Hepatocyte (in vitro differentiated cells): ENCODE measurements around the gene AMZ2. TPM values are rescaled to one million over a fixed set of nuclear protein-coding genes. Genes with fewer than 3 reads are reported as not detected.

Experiments used
- DNase-seq: peaks from one replicate; pipeline ENCODE4 v3.0.0-alpha.2; 2016; ENCODE audit warnings: low spot score
- H2AFZ ChIP-seq: fragments of 200-600 bp; sonication (generic); 2 replicates; pipeline ENCODE4 v1.6.0; 2016; ENCODE audit warnings: antibody characterized with exemption, mild to moderate bottlenecking
- H3K27ac ChIP-seq: fragments of 200-600 bp; sonication (generic); 2 replicates; pipeline ENCODE4 v1.5.1; 2016; ENCODE audit warnings: mild to moderate bottlenecking
- H3K27me3 ChIP-seq: fragments of 200-600 bp; sonication (generic); 2 replicates; pipeline ENCODE4 v1.6.1; 2016
- H3K36me3 ChIP-seq: fragments of 200-600 bp; sonication (generic); replicated peaks from 2 replicates; pipeline ENCODE4 v1.5.1; 2016; ENCODE audit warnings: low read depth; ENCODE audit not compliant: insufficient read depth
- H3K4me1 ChIP-seq: fragments of 200-600 bp; sonication (generic); 2 replicates; pipeline ENCODE4 v1.5.1; 2016; ENCODE audit warnings: mild to moderate bottlenecking, moderate library complexity; ENCODE audit not compliant: insufficient read depth
- H3K4me2 ChIP-seq: fragments of 200-600 bp; sonication (generic); 2 replicates; pipeline ENCODE4 v1.6.0; 2016
- H3K4me3 ChIP-seq: fragments of 200-600 bp; sonication (generic); 2 replicates; pipeline ENCODE4 v1.5.1; 2016; ENCODE audit warnings: mild to moderate bottlenecking
- H3K79me2 ChIP-seq: fragments of 200-600 bp; sonication (generic); 2 replicates; pipeline ENCODE4 v1.6.0; 2017; ENCODE audit warnings: mild to moderate bottlenecking
- H3K9me2 ChIP-seq: fragments of 200-600 bp; sonication (generic); replicated peaks from 2 replicates; pipeline ENCODE4 v1.6.0; 2017; ENCODE audit warnings: mild to moderate bottlenecking; ENCODE audit not compliant: insufficient read depth
- H3K9me3 ChIP-seq: fragments of 200-600 bp; sonication (generic); 2 replicates; pipeline ENCODE4 v1.5.1; 2016; ENCODE audit warnings: low read depth, mild to moderate bottlenecking
- H4K20me1 ChIP-seq: fragments of 200-600 bp; sonication (generic); 2 replicates; pipeline ENCODE4 v1.6.0; 2016; ENCODE audit warnings: mild to moderate bottlenecking; ENCODE audit not compliant: insufficient read depth, poor library complexity, severe bottlenecking
- CTCF ChIP-seq: fragments of 200-600 bp; sonication (generic); IDR thresholded peaks from 2 replicates; pipeline ENCODE4 v1.5.1; 2016; ENCODE audit warnings: antibody characterized with exemption, mild to moderate bottlenecking; ENCODE audit not compliant: poor library complexity
- EZH2 ChIP-seq: fragments of 200-600 bp; sonication (generic); IDR thresholded peaks from 2 replicates; pipeline ENCODE4 v1.6.1; 2016; ENCODE audit warnings: antibody characterized with exemption, mild to moderate bottlenecking, borderline replicate concordance
- EZH2phosphoT487 ChIP-seq: fragments of 200-600 bp; sonication (generic); IDR thresholded peaks from one replicate; pipeline ENCODE4 v1.6.1; 2018; ENCODE audit warnings: antibody characterized with exemption, mild to moderate bottlenecking, low read depth, moderate library complexity; ENCODE audit not compliant: unreplicated experiment, severe bottlenecking
- WGBS: methylation state at CpG from one replicate; pipeline ENCODE4 v1.1.6; 2016; ENCODE audit warnings: low lambda C conversion rate; ENCODE audit errors: missing lambda C conversion rate; 5-methylcytosine and 5-hydroxymethylcytosine counted together
- polyA plus RNA-seq: library from polyadenylated mRNA; unstranded; fragments of >200 nt; fragmentation: Nextera tagmentation; extraction: Ambion mirVana; gene quantifications from 2 replicates; pipeline ENCODE4 v1.2.1, GENCODE V29; 2016
- total RNA-seq: library from RNA; depleted of rRNA; stranded (reverse); fragments of >200 nt; gene quantifications from 2 replicates; pipeline ENCODE4 v1.2.3, GENCODE V29; 2014

Gene AMZ2
- total and polyA plus RNA-seq, 2 experiments from 2014 or later: 51.6 to 58.8 TPM

- H4K20me1 ChIP-seq: no peaks in the 10 kb centered on the region
- H3K4me3 ChIP-seq: no peak overlapping the region
- 75% methylated on average over 7 of the region's 7 CpGs for WGBS
- TF ChIP-seq EZH2phosphoT487 (no peak), EZH2 (no peak), CTCF (no peak)
- H3K27me3 ChIP-seq: peaks cover 55% of the 10 kb centered on the region
- H3K4me1 ChIP-seq: peaks cover 11% of the 10 kb centered on the region
- no peak overlapping the region for H2AFZ ChIP-seq
- no peak overlapping the region for H3K27ac ChIP-seq
- no peak for DNase-seq
- H3K9me2 ChIP-seq: no peaks in the 10 kb centered on the region
- H3K9me3 ChIP-seq: no peaks in the 10 kb centered on the region
- H3K79me2 ChIP-seq: no peaks in the 10 kb centered on the region
- H3K36me3 ChIP-seq: no peaks in the 10 kb centered on the region
- no peak overlapping the region for H3K4me2 ChIP-seq
Measured at GRCh38 chr17:68295086-68295485, 47.2 kb downstream of the AMZ2 start.

GRCh38 chr17:68296217-68297191 is 48.7 kb downstream of the AMZ2 start:
- 67% methylated on average over 18 of the region's 18 CpGs for WGBS
- no peak overlapping the region for H3K27ac ChIP-seq

GRCh38 chr17:68297195-68297594 is 49.4 kb downstream of the AMZ2 start:
- 84% methylated on average over 4 of the region's 4 CpGs for WGBS
- H3K36me3 ChIP-seq: no peaks in the 10 kb centered on the region
- no peaks in the 10 kb centered on the region for H4K20me1 ChIP-seq
- peaks cover 38% of the 10 kb centered on the region for H3K27me3 ChIP-seq
- TF ChIP-seq CTCF (no peak), EZH2phosphoT487 (no peak), EZH2 (no peak)
- H3K4me3 ChIP-seq: no peak overlapping the region
- peaks cover 2% of the 10 kb centered on the region for H3K4me1 ChIP-seq
- H3K9me3 ChIP-seq: no peaks in the 10 kb centered on the region
- no peak overlapping the region for H2AFZ ChIP-seq
- no peaks in the 10 kb centered on the region for H3K9me2 ChIP-seq
- H3K27ac ChIP-seq: no peak overlapping the region
- no peak overlapping the region for H3K4me2 ChIP-seq
- no peak for DNase-seq
- no peaks in the 10 kb centered on the region for H3K79me2 ChIP-seq

More at GRCh38 chr17:68296217-68297191, 48.7 kb downstream of the AMZ2 start:
- H3K4me1 ChIP-seq: peaks cover 4% of the 10 kb centered on the region
- no peaks in the 10 kb centered on the region for H3K9me3 ChIP-seq
- no peaks in the 10 kb centered on the region for H3K79me2 ChIP-seq
- no peaks in the 10 kb centered on the region for H3K9me2 ChIP-seq
- H3K4me3 ChIP-seq: no peak overlapping the region
- no peaks in the 10 kb centered on the region for H4K20me1 ChIP-seq
- no peak for TF ChIP-seq EZH2phosphoT487
- TF ChIP-seq EZH2: no peak
- no peak for TF ChIP-seq CTCF
- H3K27me3 ChIP-seq: peaks cover 45% of the 10 kb centered on the region
- no peak overlapping the region for H2AFZ ChIP-seq
- H3K36me3 ChIP-seq: no peaks in the 10 kb centered on the region
- H3K4me2 ChIP-seq: no peak overlapping the region
- DNase-seq: no peak
